ENCODE results near the gene CLIP4.
A peak's percentile ranks its signal among the peaks of the same experiment; 100 is the strongest.

The CLIP4 gene

GRCh38 chr2:29191817-29192216 lies 76.6 kb downstream of the CLIP4 start:
- no peak for DNase-seq (ENCODE audit: low read depth)

GRCh38 chr2:29192526-29192925 lies 77.3 kb downstream of the CLIP4 start:
- peak; percentile 82 for DNase-seq (ENCODE audit: low read depth)

- DNase-seq (ENCODE audit: low read depth), result no peak
Observed at GRCh38 chr2:29193111-29193510, 77.9 kb downstream of the CLIP4 start.

- no peak for DNase-seq (ENCODE audit: low read depth)
Observed at GRCh38 chr2:29193681-29194080, 78.5 kb downstream of the CLIP4 start.

GRCh38 chr2:29195796-29196195 lies 80.6 kb downstream of the CLIP4 start:
- DNase-seq (ENCODE audit: low read depth), result peak; percentile 16

GRCh38 chr2:29196792-29197788 lies 81.9 kb downstream of the CLIP4 start:
- peak; percentile 62 for DNase-seq (ENCODE audit: low read depth)

GRCh38 chr2:29201979-29202378 lies 86.8 kb downstream of the CLIP4 start:
- DNase-seq (ENCODE audit: low read depth), result no peak

- DNase-seq (ENCODE audit: low read depth), result no peak
Observed at GRCh38 chr2:29202819-29203495, 87.7 kb downstream of the CLIP4 start.

GRCh38 chr2:29206941-29207340 lies 91.7 kb downstream of the CLIP4 start:
- DNase-seq (ENCODE audit: low read depth), result no peak

GRCh38 chr2:29207352-29208148 lies 92.3 kb downstream of the CLIP4 start:
- DNase-seq (ENCODE audit: low read depth), result peak; percentile 32

- no peak for DNase-seq (ENCODE audit: low read depth)
Observed at GRCh38 chr2:29209551-29209950, 94.3 kb downstream of the CLIP4 start.

GRCh38 chr2:29212009-29212408 lies 96.8 kb downstream of the CLIP4 start:
- peak; percentile 32 for DNase-seq (ENCODE audit: low read depth)

GRCh38 chr2:29213888-29214291 lies 98.7 kb downstream of the CLIP4 start:
- no peak for DNase-seq (ENCODE audit: low read depth)

GRCh38 chr2:29215073-29215472 lies 99.9 kb downstream of the CLIP4 start:
- DNase-seq (ENCODE audit: low read depth), result no peak

- no peak for DNase-seq (ENCODE audit: low read depth)
Observed at GRCh38 chr2:29215739-29216608, 100.8 kb downstream of the CLIP4 start.

GRCh38 chr2:29216609-29216909 lies 101.3 kb downstream of the CLIP4 start:
- no peak for DNase-seq (ENCODE audit: low read depth)

GRCh38 chr2:29218071-29218470 lies 102.9 kb downstream of the CLIP4 start:
- no peak for DNase-seq (ENCODE audit: low read depth)

GRCh38 chr2:29218550-29219125 lies 103.4 kb downstream of the CLIP4 start:
- no peak for DNase-seq (ENCODE audit: low read depth)

- no peak for DNase-seq (ENCODE audit: low read depth)
Observed at GRCh38 chr2:29219374-29219773, 104.2 kb downstream of the CLIP4 start.

- DNase-seq (ENCODE audit: low read depth), result no peak
Observed at GRCh38 chr2:29220506-29221270, 105.5 kb downstream of the CLIP4 start.

All from EH (cell line).